H9 (cell line): Measurements from ENCODE around the gene PPFIA4. TPM values are rescaled to one million over a fixed set of nuclear protein-coding genes. Genes with fewer than 3 reads are reported as not detected.

Experiments used
- DNase-seq: peaks from one replicate; pipeline ENCODE4 v3.0.0-alpha.2; 2017
- H2AFZ ChIP-seq: one replicate; pipeline ENCODE4 v1.6.1; 2013; ENCODE audit warnings: mild to moderate bottlenecking, low read length, control low read depth, moderate library complexity
- H2AK5ac ChIP-seq: 2 replicates; pipeline ENCODE4 v1.6.1; 2013; ENCODE audit warnings: low read length, control low read depth, mixed read lengths; ENCODE audit not compliant: insufficient read length
- H2BK120ac ChIP-seq: one replicate; pipeline ENCODE4 v1.6.1; 2013; ENCODE audit warnings: low read depth, mild to moderate bottlenecking, low read length, control low read depth, inconsistent platforms; ENCODE audit not compliant: poor library complexity, severe bottlenecking
- H2BK12ac ChIP-seq: 2 replicates; pipeline ENCODE4 v1.6.1; 2013; ENCODE audit warnings: low read length, control low read depth, mixed read lengths, low read depth; ENCODE audit not compliant: insufficient read length
- H2BK15ac ChIP-seq: 2 replicates; pipeline ENCODE4 v1.6.1; 2013; ENCODE audit warnings: low read depth, low read length, control low read depth
- H2BK20ac ChIP-seq: one replicate; pipeline ENCODE4 v1.6.1; 2013; ENCODE audit warnings: low read depth, mild to moderate bottlenecking, low read length, control low read depth, inconsistent platforms; ENCODE audit not compliant: poor library complexity, severe bottlenecking
- H2BK5ac ChIP-seq: 2 replicates; pipeline ENCODE4 v1.6.1; 2013; ENCODE audit warnings: low read length, control low read depth, mixed read lengths; ENCODE audit not compliant: insufficient read length
- H3K14ac ChIP-seq: 2 replicates; pipeline ENCODE4 v1.6.1; 2013; ENCODE audit warnings: low read length, control low read depth; ENCODE audit not compliant: insufficient read depth
- H3K18ac ChIP-seq: 2 replicates; pipeline ENCODE4 v1.6.1; 2013; ENCODE audit warnings: low read depth, mild to moderate bottlenecking, mixed read lengths, low read length, control low read depth; ENCODE audit not compliant: insufficient read length
- H3K23ac ChIP-seq: 2 replicates; pipeline ENCODE4 v1.6.1; 2013; ENCODE audit warnings: low read length, control low read depth, mixed read lengths, low read depth; ENCODE audit not compliant: insufficient read length
- H3K23me2 ChIP-seq: 2 replicates; pipeline ENCODE4 v1.6.1; 2013; ENCODE audit warnings: low read depth, mild to moderate bottlenecking, mixed read lengths, low read length, control low read depth; ENCODE audit not compliant: insufficient read length, poor library complexity, severe bottlenecking
- H3K27ac ChIP-seq: 2 replicates; pipeline ENCODE4 v1.5.1; 2013; ENCODE audit warnings: low read length, control low read depth, mixed read lengths, low read depth; ENCODE audit not compliant: insufficient read length
- H3K27me3 ChIP-seq: 2 replicates; pipeline ENCODE4 v1.6.1; 2013; ENCODE audit warnings: low read length, control low read depth, inconsistent platforms; ENCODE audit not compliant: insufficient read depth
- H3K4ac ChIP-seq: 2 replicates; pipeline ENCODE4 v1.6.1; 2013; ENCODE audit warnings: low read depth, mild to moderate bottlenecking, control low read depth, inconsistent platforms, low read length, moderate library complexity
- H3K4me1 ChIP-seq: 2 replicates; pipeline ENCODE4 v1.6.1; 2013; ENCODE audit warnings: low read length, control low read depth, inconsistent platforms; ENCODE audit not compliant: insufficient read depth
- H3K4me2 ChIP-seq: 2 replicates; pipeline ENCODE4 v1.6.1; 2013; ENCODE audit warnings: low read length, control low read depth, mixed read lengths; ENCODE audit not compliant: insufficient read length, insufficient read depth
- H3K56ac ChIP-seq: 2 replicates; pipeline ENCODE4 v1.6.1; 2013; ENCODE audit warnings: low read depth, mild to moderate bottlenecking, mixed read lengths, low read length, control low read depth; ENCODE audit not compliant: insufficient read length
- H3K79me1 ChIP-seq: 2 replicates; pipeline ENCODE4 v1.6.1; 2013; ENCODE audit warnings: low read depth, mild to moderate bottlenecking, moderate library complexity, low read length, control low read depth, inconsistent platforms; ENCODE audit not compliant: insufficient read depth, poor library complexity, severe bottlenecking
- H3K79me2 ChIP-seq: 2 replicates; pipeline ENCODE4 v1.6.1; 2013; ENCODE audit warnings: low read length, control low read depth, inconsistent platforms; ENCODE audit not compliant: insufficient read depth
- H3K9ac ChIP-seq: 2 replicates; pipeline ENCODE4 v1.6.1; 2013; ENCODE audit warnings: low read length, control low read depth, mixed read lengths; ENCODE audit not compliant: insufficient read length; ENCODE audit errors: extremely low read depth
- H3K9me3 ChIP-seq: one replicate; pipeline ENCODE4 v1.6.1; 2013; ENCODE audit warnings: low read depth, low read length, inconsistent platforms; ENCODE audit not compliant: control insufficient read depth
- H3T11ph ChIP-seq: one replicate; pipeline ENCODE4 v1.6.1; 2013; ENCODE audit warnings: mild to moderate bottlenecking, low read length, control low read depth, inconsistent platforms
- H4K20me1 ChIP-seq: one replicate; pipeline ENCODE4 v1.6.1; 2013; ENCODE audit not compliant: control insufficient read depth, insufficient read length, insufficient read depth
- H4K5ac ChIP-seq: 2 replicates; pipeline ENCODE4 v1.6.1; 2013; ENCODE audit warnings: low read depth, mild to moderate bottlenecking, mixed read lengths, low read length, control low read depth; ENCODE audit not compliant: insufficient read length
- H4K8ac ChIP-seq: replicated peaks from 2 replicates; pipeline ENCODE4 v1.6.1; 2013; ENCODE audit warnings: low read length, control low read depth, mixed read lengths, low read depth; ENCODE audit not compliant: insufficient read length
- H4K91ac ChIP-seq: 2 replicates; pipeline ENCODE4 v1.6.1; 2013; ENCODE audit warnings: low read depth, mild to moderate bottlenecking, moderate library complexity, mixed read lengths, low read length, control low read depth; ENCODE audit not compliant: insufficient read length
- H3K27ac Mint-ChIP-seq, 3 experiments: 2 replicates in 2 of 3; 3 replicates in 1 of 3; pipeline ENCODE4 v1.8.0; 2020 to 2021; ENCODE audit warnings: mixed read lengths in 3 of 3, mild to moderate bottlenecking in 1 of 3, moderate library complexity in 1 of 3
- H3K27me3 Mint-ChIP-seq: 2 replicates; pipeline ENCODE4 v1.8.0; 2021; ENCODE audit warnings: low read depth, mild to moderate bottlenecking, moderate library complexity, mixed read lengths
- H3K36me3 Mint-ChIP-seq, 3 experiments: 2 replicates in 2 of 3; 3 replicates in 1 of 3; pipeline ENCODE4 v1.8.0; 2020 to 2021; ENCODE audit warnings: low read depth in 3 of 3, mixed read lengths in 3 of 3; ENCODE audit not compliant: insufficient read depth in 1 of 3
- H3K4me1 Mint-ChIP-seq, 2 experiments: 2 replicates each; pipeline ENCODE4 v1.8.0; 2020; ENCODE audit warnings: mixed read lengths in 2 of 2
- H3K4me3 Mint-ChIP-seq, 2 experiments: 2 replicates in 1 of 2; 3 replicates in 1 of 2; pipeline ENCODE4 v1.8.0; 2020 to 2021; ENCODE audit warnings: mild to moderate bottlenecking in 2 of 2, mixed read lengths in 2 of 2, moderate library complexity in 1 of 2
- H3K9me3 Mint-ChIP-seq, 2 experiments: 2 replicates in 1 of 2; 3 replicates in 1 of 2; pipeline ENCODE4 v1.8.0; 2020; ENCODE audit warnings: mild to moderate bottlenecking in 2 of 2, mixed read lengths in 2 of 2, moderate library complexity in 1 of 2
- CTCF ChIP-seq: fragments of 200-600 bp; sonication (generic); conservative IDR thresholded peaks from 3 replicates; pipeline ENCODE4 v1.8.0; 2021; ENCODE audit warnings: antibody characterized with exemption, mild to moderate bottlenecking
- WGBS: extraction: QIAGEN DNeasy Blood & Tissue Kit; methylation state at CpG from one replicate; pipeline ENCODE4 v1.1.7; 2013; ENCODE audit warnings: missing lambda C conversion rate, low lambda C conversion rate, mixed read lengths; ENCODE audit not compliant: insufficient read length; ENCODE audit errors: extremely low coverage; 5-methylcytosine and 5-hydroxymethylcytosine counted together
- total RNA-seq: library from RNA; stranded (reverse); gene quantifications from 2 replicates; pipeline ENCODE4 v1.2.1, GENCODE V29; 2021

Gene PPFIA4
- total RNA-seq, 1 experiment from 2014 or later, result 3.9 TPM

GRCh38 chr1:203046984-203047630, 20.8 kb downstream of the PPFIA4 start:
- Histone ChIP-seq H2BK12ac (no peak overlapping the region), H3K4ac (no peak overlapping the region), H3K27ac (no peak overlapping the region), H3K18ac (no peak overlapping the region), H4K8ac (no peak overlapping the region), H3K27me3 (no peaks in the 10 kb centered on the region), H2AK5ac (no peak overlapping the region), H3K23ac (no peak overlapping the region), H3K79me1 (no peaks in the 10 kb centered on the region), H3K4me2 (no peak overlapping the region), H3T11ph (no peak overlapping the region), H2AFZ (no peak overlapping the region), H3K23me2 (no peaks in the 10 kb centered on the region), H4K91ac (no peak overlapping the region), H3K56ac (no peak overlapping the region), H3K79me2 (no peaks in the 10 kb centered on the region), H4K5ac (no peak overlapping the region), H2BK15ac (no peak overlapping the region), H3K4me1 (no peaks in the 10 kb centered on the region; the same call in 1 of the 2 replicates), H2BK120ac (no peak overlapping the region), H3K9ac (no peak overlapping the region), H2BK5ac (no peak overlapping the region), H2BK20ac (no peak overlapping the region), H3K14ac (no peak overlapping the region), H4K20me1 (no peaks in the 10 kb centered on the region), H3K9me3 (no peaks in the 10 kb centered on the region)
- no peak for TF ChIP-seq CTCF
- peaks cover 0 to 32% (median 9%) of the 10 kb centered on the region in 3 experiments; a peak in 5 of 7 replicates for H3K36me3 Mint-ChIP-seq
- no peak for DNase-seq
- no peaks in the 10 kb centered on the region for H3K9me3 Mint-ChIP-seq
- WGBS, result no CpG with 5 or more reads among the region's 15 CpGs
- no peak overlapping the region for H3K27ac Mint-ChIP-seq
- H3K4me1 Mint-ChIP-seq, result peaks cover 16 to 42% of the 10 kb centered on the region in 2 experiments
- H3K4me3 Mint-ChIP-seq, result no peak overlapping the region
- H3K27me3 Mint-ChIP-seq, result peaks cover 2% of the 10 kb centered on the region
